CD14-positive monocyte (primary cell): ENCODE measurements around the gene CCDC3. TPM values are rescaled to one million over a fixed set of nuclear protein-coding genes. Genes with fewer than 3 reads are reported as not detected.

Experiments used
- DNase-seq, 3 donors: peaks; one replicate each; pipeline ENCODE4 v3.0.0-alpha.2; 2011 to 2022
- H2AFZ ChIP-seq: 2 replicates; pipeline ENCODE4 v1.6.0; 2012; ENCODE audit warnings: mild to moderate bottlenecking, low read depth, low read length, inconsistent platforms; ENCODE audit not compliant: insufficient read depth, poor library complexity, severe bottlenecking
- H3K27ac ChIP-seq, 2 donors: 1 replicate in 1 of 2; 2 replicates in 1 of 2; pipeline ENCODE4 v1.5.1; 2012 to 2013; ENCODE audit warnings: low read length in 2 of 2, control low read depth in 1 of 2, inconsistent platforms in 1 of 2, low read depth in 1 of 2, mild to moderate bottlenecking in 1 of 2
- H3K27me3 ChIP-seq, 2 donors: one replicate each; pipeline versions ENCODE4 v1.6.0 to v1.6.1; 2011 to 2013; ENCODE audit warnings: low read length in 2 of 2; ENCODE audit not compliant: control insufficient read depth in 2 of 2, insufficient read depth in 2 of 2
- H3K36me3 ChIP-seq, 2 donors: replicated peaks in 1 of 2; 1 replicate in 1 of 2; 2 replicates in 1 of 2; pipeline versions ENCODE4 v1.5.1 to v1.6.1; 2012 to 2013; ENCODE audit warnings: low read length in 2 of 2, control low read depth in 1 of 2, inconsistent platforms in 1 of 2, mild to moderate bottlenecking in 1 of 2; ENCODE audit not compliant: insufficient read depth in 2 of 2, control insufficient read depth in 1 of 2
- H3K4me1 ChIP-seq, 2 donors: 1 replicate in 1 of 2; 2 replicates in 1 of 2; pipeline versions ENCODE4 v1.5.1 to v1.6.1; 2012 to 2013; ENCODE audit warnings: low read length in 2 of 2, control low read depth in 1 of 2, inconsistent platforms in 1 of 2, mild to moderate bottlenecking in 1 of 2, moderate library complexity in 1 of 2; ENCODE audit not compliant: insufficient read depth in 2 of 2, control insufficient read depth in 1 of 2
- H3K4me2 ChIP-seq: replicated peaks from 2 replicates; pipeline ENCODE3; 2012; ENCODE audit warnings: low read length, moderate library complexity, mild to moderate bottlenecking; ENCODE audit not compliant: poor library complexity, severe bottlenecking; ENCODE audit errors: extremely low read depth
- H3K4me3 ChIP-seq, 3 experiments: fragments of 200-600 bp in 1 of 3; sonication (generic) in 1 of 3; replicated peaks in 1 of 3; 1 replicate in 2 of 3; 2 replicates in 1 of 3; pipeline ENCODE4 v1.5.1; 2011 to 2013; ENCODE audit warnings: low read length in 3 of 3, mild to moderate bottlenecking in 3 of 3, control low read depth in 2 of 3, low read depth in 2 of 3, inconsistent platforms in 1 of 3, moderate library complexity in 1 of 3
- H3K79me2 ChIP-seq: 2 replicates; pipeline ENCODE4 v1.6.0; 2012; ENCODE audit warnings: mild to moderate bottlenecking, control low read depth, inconsistent platforms, low read length, moderate library complexity; ENCODE audit not compliant: insufficient read depth
- H3K9ac ChIP-seq: 2 replicates; pipeline ENCODE4 v1.6.0; 2017; ENCODE audit warnings: low read length, mild to moderate bottlenecking; ENCODE audit not compliant: insufficient read depth, poor library complexity, severe bottlenecking
- H3K9me3 ChIP-seq, 2 donors: replicated peaks in 1 of 2; 1 replicate in 1 of 2; 2 replicates in 1 of 2; pipeline versions ENCODE4 v1.5.1 to v1.6.1; 2012 to 2013; ENCODE audit warnings: low read length in 2 of 2, control low read depth in 1 of 2; ENCODE audit not compliant: control insufficient read depth in 1 of 2, insufficient read depth in 1 of 2
- H4K20me1 ChIP-seq: 2 replicates; pipeline ENCODE4 v1.6.0; 2012; ENCODE audit warnings: mild to moderate bottlenecking, low read length, control low read depth, moderate library complexity; ENCODE audit not compliant: insufficient read depth
- H3K27ac Mint-ChIP-seq, 7 donors: one replicate each; pipeline ENCODE4 v1.8.0; 2020; ENCODE audit warnings: mild to moderate bottlenecking in 7 of 7, mixed read lengths in 7 of 7, moderate library complexity in 6 of 7, inconsistent platforms in 2 of 7
- H3K27me3 Mint-ChIP-seq, 3 donors: one replicate each; pipeline ENCODE4 v1.8.0; 2021 to 2022; ENCODE audit warnings: low read depth in 3 of 3, mild to moderate bottlenecking in 3 of 3, mixed read lengths in 3 of 3, moderate library complexity in 3 of 3, inconsistent platforms in 1 of 3
- H3K36me3 Mint-ChIP-seq, 2 donors: one replicate each; pipeline ENCODE4 v1.8.0; 2020; ENCODE audit warnings: mixed read lengths in 2 of 2, inconsistent platforms in 1 of 2, mild to moderate bottlenecking in 1 of 2
- H3K4me1 Mint-ChIP-seq: one replicate; pipeline ENCODE4 v1.8.0; 2020; ENCODE audit warnings: mild to moderate bottlenecking, mixed read lengths
- H3K4me3 Mint-ChIP-seq, 2 donors: one replicate each; pipeline ENCODE4 v1.8.0; 2020; ENCODE audit warnings: mild to moderate bottlenecking in 2 of 2, mixed read lengths in 2 of 2, moderate library complexity in 1 of 2
- H3K9me3 Mint-ChIP-seq, 7 donors: one replicate each; pipeline ENCODE4 v1.8.0; 2020 to 2022; ENCODE audit warnings: mixed read lengths in 7 of 7, mild to moderate bottlenecking in 6 of 7, moderate library complexity in 6 of 7, inconsistent platforms in 2 of 7
- WGBS: methylation state at CpG from one replicate; pipeline ENCODE4 v1.1.5; 2013; ENCODE audit warnings: missing lambda C conversion rate; ENCODE audit not compliant: insufficient coverage; 5-methylcytosine and 5-hydroxymethylcytosine counted together
- intact Hi-C, 2 donors: fragments of 100-400 bp; cut with micrococcal nuclease; formaldehyde crosslinking; loops; one replicate each; pipeline versions ENCODE4 v1.15.0 to v1.15.1; 2023
- polyA plus RNA-seq, 3 donors: library from polyadenylated mRNA; depleted of rRNA in 1 of 3; unstranded in 2 of 3; stranded (reverse) in 1 of 3; fragments of 300-500 nt in 2 of 3; fragments of >200 nt in 1 of 3; fragmentation: Illumina TruSeq in 2 of 3; gene quantifications; 1 replicate in 2 of 3; 2 replicates in 1 of 3; pipeline ENCODE4 v1.2.3, GENCODE V29; 2012 to 2021
- TF ChIP-seq, protein P1 (sequence below): fragments of 200-600 bp; IDR thresholded peaks from one replicate; pipeline ENCODE4 v1.8.0; 2022; ENCODE audit warnings: antibody characterized with exemption, mild to moderate bottlenecking

The CCDC3 gene
- polyA plus RNA-seq, 3 donors, result not detected

DNA sequence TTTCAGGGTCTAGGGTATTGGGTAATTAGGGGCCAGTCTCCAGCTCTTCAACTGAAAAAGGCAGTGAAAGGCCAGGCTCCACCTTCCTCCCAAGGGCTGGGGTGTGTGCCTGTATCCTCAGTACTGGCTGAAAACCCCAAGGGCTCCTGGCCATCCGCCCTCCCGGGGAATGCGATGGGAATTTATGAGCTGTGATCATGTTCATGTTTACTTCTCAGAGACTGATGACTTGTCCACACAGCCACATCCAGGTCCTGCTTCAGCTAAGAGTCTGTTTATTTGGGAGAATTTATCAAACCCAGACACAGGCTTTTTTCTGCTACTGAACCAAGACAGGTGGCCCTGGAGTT lies 91.7 kb downstream of the CCDC3 start:
- no peaks in the 10 kb centered on the region for H3K9me3 ChIP-seq
- TF ChIP-seq, protein P1, sequence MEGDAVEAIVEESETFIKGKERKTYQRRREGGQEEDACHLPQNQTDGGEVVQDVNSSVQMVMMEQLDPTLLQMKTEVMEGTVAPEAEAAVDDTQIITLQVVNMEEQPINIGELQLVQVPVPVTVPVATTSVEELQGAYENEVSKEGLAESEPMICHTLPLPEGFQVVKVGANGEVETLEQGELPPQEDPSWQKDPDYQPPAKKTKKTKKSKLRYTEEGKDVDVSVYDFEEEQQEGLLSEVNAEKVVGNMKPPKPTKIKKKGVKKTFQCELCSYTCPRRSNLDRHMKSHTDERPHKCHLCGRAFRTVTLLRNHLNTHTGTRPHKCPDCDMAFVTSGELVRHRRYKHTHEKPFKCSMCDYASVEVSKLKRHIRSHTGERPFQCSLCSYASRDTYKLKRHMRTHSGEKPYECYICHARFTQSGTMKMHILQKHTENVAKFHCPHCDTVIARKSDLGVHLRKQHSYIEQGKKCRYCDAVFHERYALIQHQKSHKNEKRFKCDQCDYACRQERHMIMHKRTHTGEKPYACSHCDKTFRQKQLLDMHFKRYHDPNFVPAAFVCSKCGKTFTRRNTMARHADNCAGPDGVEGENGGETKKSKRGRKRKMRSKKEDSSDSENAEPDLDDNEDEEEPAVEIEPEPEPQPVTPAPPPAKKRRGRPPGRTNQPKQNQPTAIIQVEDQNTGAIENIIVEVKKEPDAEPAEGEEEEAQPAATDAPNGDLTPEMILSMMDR, result no peak
- H4K20me1 ChIP-seq, result no peaks in the 10 kb centered on the region
- H3K4me2 ChIP-seq, result no peak overlapping the region
- intact Hi-C loops, result no loop called here
- Mint-ChIP-seq H3K4me1 (no peaks in the 10 kb centered on the region), H3K36me3 (no peaks in the 10 kb centered on the region), H3K4me3 (no peak overlapping the region), H3K27ac (no peak overlapping the region), H3K27me3 (peaks cover 2 to 6% (median 4%) of the 10 kb centered on the region in 3 donors), H3K9me3 (peaks cover 0 to 5% (median 2%) of the 10 kb centered on the region in 7 donors)
- DNase-seq, result no peak
- H3K27ac ChIP-seq, result no peak overlapping the region
- WGBS, result no CpG with 5 or more reads among the region's 3 CpGs
- H3K9ac ChIP-seq, result no peak overlapping the region
- H3K36me3 ChIP-seq, result no peaks in the 10 kb centered on the region
- no peak overlapping the region for H2AFZ ChIP-seq
- H3K79me2 ChIP-seq, result no peaks in the 10 kb centered on the region
- H3K4me3 ChIP-seq, result no peak overlapping the region
- H3K4me1 ChIP-seq, result no peaks in the 10 kb centered on the region
- no peaks in the 10 kb centered on the region for H3K27me3 ChIP-seq

DNA sequence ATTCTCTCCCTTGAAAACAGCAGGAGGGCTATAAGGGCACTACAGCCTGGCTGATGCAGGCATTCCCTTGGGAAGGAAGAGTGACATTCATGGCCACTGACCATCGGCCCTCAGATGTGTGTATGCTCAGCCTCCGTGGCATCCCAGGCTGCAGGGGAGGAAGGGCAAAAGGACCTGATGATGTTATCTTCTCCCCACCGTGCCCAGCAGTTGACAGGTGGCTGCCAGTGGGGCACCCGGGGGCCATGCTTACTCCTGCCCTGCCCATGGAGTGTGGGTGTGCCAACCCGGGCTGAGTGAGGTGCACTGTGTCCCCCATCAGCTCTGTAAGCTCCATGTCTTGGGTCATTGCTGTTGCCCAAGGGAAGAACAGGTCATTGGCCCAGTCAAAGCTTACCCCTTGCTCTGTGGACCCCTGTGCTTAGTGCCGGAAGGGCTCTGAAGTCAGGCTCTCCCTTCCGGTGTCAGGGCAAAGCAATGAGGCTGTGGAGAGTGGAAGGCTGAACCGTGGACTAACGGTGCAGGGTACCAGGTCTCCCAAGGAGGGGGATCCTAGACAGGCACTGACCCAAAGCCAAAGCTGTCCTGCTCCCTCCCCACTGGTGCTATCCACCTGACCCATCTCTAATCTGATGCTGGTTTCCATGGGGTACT lies 92.2 kb downstream of the CCDC3 start:
- peaks cover 0 to 5% (median 2%) of the 10 kb centered on the region in 7 donors for H3K9me3 Mint-ChIP-seq
- no peaks in the 10 kb centered on the region for H3K4me1 ChIP-seq
- peaks cover 2 to 6% (median 4%) of the 10 kb centered on the region in 3 donors for H3K27me3 Mint-ChIP-seq
- H4K20me1 ChIP-seq, result no peaks in the 10 kb centered on the region
- H3K4me1 Mint-ChIP-seq, result no peaks in the 10 kb centered on the region
- no peak overlapping the region for H2AFZ ChIP-seq
- no peaks in the 10 kb centered on the region for H3K79me2 ChIP-seq
- no peak overlapping the region for H3K4me3 Mint-ChIP-seq
- no peaks in the 10 kb centered on the region for H3K9me3 ChIP-seq
- no peak overlapping the region for H3K4me2 ChIP-seq
- no peak overlapping the region for H3K9ac ChIP-seq
- no peak overlapping the region for H3K4me3 ChIP-seq
- 90% methylated on average over 3 of the region's 9 CpGs for WGBS
- TF ChIP-seq, protein P1, result no peak
- H3K27me3 ChIP-seq, result no peaks in the 10 kb centered on the region
- intact Hi-C loops, result no loop called here
- no peak overlapping the region for H3K27ac ChIP-seq
- H3K36me3 Mint-ChIP-seq, result no peaks in the 10 kb centered on the region
- no peak for DNase-seq
- no peaks in the 10 kb centered on the region for H3K36me3 ChIP-seq
- H3K27ac Mint-ChIP-seq, result no peak overlapping the region
